HG03025 (cell line): ENCODE results near the gene OVCA2.
"Not testable (repeated sequence)": the region's sequence is repeated elsewhere in the genome, so short reads cannot be mapped to it uniquely, and the experiment has no call there.

Experiments used
- ATAC-seq: cut with Tn5 transposase; IDR thresholded peaks from one replicate; pipeline ENCODE4 v1.9.1; 2021; ENCODE audit warnings: mild to moderate bottlenecking, moderate library complexity; ENCODE audit not compliant: unreplicated experiment, low FRiP score

OVCA2 gene

DNA sequence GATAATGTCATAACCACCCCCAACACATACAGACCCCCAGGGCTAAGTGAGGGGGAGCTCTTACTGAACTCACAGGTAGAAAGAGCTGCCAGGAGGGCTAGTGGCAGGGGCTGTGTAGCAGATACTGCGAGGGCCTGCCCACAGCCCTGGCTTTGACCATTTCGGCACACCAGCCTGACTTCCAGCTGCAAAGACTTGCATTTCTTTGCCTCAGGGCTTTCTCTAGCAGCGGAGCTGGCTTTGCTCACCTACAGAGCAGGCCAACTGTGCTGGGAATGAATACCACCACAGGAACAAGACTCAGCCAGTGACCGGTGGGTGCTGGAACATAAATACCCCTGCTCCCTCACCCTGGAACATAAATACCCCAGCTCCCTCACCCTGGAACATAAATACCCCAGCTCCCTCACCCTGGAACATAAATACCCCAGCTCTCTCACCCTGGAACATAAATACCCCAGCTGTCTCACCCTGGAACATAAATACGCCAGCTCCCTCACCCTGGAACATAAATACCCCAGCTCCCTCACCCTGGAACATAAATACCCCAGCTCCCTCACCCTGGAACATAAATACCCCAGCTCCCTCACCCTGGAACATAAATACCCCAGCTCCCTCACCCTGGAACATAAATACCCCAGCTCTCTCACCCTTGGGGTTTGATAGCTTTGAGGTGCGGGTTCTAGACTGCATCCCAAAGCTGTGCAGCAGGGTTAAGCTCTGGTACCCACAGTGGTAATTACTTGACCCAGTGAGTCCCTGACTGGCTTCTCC lies 28.4 kb upstream of the OVCA2 start:
- ATAC-seq: not testable (repeated sequence)

DNA sequence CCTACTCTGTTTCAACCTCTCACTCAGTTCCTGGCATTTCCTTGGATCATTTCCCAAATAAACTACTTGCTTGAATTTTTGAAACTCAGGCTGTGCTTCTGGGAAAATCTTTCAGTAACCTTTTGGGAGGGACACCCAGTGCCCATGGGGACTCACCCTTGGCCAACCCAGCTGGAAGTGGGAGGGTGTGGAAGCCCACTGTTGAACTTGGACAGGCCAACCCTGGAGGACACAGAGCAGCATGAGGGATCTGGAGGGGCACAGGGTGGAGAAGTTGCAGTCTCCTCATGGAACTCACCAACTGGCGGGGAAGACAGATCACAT lies 27.9 kb upstream of the OVCA2 start:
- ATAC-seq: no peak

DNA sequence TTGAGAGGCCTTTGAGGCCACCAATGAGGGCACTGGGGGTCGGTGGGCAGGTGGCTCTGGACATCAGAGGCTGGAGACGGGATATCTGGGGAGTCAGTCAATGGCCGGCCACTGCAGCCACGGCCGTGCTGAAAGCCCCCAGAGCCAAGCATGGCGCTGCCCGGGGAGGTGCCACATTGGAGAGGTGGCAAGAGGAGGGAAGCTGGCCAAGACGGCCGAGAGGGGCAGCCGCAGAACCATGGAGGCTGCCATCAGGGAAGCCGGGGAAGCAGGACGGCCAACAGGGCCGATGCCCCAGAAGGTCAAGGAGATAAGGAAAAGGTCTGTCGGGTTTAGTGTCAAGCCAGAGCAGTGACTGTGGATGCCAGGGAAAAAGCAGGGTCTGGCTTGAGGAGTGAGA lies 26.5 kb upstream of the OVCA2 start:
- no peak for ATAC-seq

DNA sequence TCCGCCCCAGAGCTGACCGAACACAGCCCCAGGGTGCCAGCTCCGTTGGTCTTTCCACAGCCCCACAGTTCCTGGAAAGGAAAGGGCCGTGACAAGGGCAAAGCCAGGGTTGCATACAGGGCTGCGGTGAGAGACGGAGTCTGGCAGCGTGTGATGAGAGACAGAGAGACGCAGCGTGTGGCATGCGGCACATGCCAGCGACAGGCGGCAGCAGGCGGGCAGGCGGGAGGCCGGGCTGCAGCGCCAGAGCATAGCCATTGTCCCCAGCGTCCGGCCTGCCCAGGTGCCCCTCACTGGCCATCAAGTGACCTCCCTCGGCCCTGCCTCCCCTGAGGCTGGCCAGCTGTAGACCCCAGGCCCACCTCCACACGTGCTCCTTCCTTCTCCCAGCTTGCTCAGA lies 25.3 kb upstream of the OVCA2 start:
- ATAC-seq: no peak

DNA sequence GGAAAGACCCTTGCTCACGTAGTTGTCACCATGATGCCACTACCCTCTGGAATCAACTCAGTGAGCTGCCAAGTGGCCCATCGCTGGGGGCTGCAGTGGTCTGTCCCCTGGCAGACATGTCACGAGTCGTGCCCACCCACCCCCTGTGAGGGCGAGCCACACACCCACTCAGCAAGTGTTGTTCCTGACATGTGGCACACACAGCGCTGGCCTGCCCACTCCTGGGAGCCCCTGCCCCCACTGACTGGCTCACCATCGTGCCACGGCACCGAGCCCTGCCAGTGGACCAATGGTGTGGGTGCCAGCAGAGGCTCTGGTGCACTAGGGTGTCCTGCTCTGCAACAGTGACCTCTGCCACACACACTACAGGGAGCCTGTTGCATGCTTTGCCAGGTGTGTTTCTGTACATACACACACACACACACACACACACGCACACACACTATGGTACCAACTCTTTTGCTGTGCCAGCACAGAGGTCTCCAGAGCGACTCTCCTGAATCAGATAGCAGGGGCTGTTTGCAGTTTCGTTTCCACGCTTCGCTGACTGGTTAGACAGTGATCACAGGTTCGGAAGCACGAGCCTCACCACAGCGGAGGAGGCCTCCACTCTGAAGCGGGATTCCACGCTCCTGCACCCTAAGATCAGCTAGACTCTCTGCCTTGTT lies 24.4 kb upstream of the OVCA2 start:
- no peak for ATAC-seq

DNA sequence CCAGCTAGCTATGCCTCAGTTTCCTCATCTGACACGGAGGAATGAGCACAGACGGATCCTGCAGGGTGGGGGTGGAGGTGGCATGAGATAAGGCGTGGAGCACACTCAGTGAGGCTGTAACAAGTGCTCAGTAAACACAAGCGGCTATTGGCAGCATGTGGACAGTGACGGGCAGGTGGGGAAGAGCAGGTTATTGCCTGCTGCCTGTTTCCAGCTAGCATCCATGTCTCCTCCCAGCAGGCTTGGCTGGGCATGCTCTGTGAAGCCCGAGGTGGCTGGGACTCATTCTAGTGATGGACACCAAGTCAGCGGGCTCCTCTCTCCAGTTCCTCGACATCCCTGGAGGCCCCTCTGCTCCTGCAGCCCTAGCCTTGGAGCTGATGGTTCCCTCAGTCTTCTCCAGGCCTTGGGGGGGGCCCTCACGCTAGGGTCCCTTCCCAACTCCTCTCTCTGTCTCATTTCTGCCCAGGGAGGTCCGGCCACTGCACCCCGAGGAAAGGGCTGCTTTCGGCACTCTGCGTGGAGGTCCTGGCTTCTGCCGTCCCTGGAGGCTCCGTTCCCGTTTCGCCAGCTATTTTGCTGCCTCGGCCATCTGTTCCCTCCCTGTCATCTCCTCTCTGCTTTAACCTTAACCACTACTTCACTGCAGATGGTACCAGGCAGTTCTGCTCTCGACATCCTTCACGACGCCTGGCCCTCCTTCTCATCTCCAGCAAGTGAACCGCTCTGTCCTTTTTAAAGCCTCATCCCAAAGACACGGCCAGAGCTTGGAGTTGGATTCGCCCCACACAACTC lies 22.9 kb upstream of the OVCA2 start:
- ATAC-seq: no peak

DNA sequence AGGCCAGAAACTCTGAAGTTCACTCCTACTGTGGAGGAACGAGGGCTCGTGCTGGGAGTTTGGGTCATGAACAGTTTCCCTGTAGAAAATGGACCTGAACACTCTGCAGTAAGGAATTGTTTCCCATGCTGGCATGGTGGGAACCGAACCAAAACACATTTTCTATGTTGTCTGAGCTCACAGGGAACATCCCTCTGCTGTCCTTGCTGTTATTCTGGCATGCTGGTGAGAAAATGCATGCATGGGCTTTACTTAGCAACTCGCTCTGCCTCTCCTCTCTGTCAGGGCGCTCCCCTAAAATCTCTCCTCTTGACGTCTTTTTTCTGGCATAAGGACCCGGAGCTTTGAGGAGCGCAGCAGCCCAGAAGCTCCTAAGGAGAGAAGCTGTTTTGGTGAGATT lies 22.1 kb upstream of the OVCA2 start:
- no peak for ATAC-seq

DNA sequence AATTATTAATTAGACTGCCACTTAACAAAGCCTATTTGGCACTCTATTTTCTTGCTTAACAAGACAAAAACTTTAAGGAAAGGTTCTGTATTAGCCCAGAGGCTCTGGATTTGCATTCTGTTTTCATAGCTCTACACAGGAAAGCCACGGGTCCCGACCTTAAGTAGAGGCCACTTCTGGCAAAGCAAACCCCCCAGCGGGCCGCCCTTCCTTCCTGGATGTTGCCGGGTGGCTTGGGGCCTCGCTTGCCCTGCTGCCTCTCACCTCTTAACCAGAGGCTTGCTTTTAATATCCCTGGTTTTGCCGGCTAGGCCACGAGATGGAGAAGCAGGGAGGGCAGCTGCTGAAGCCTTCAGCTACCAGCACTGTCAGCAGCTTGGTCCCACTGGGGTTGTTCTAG lies 21.1 kb upstream of the OVCA2 start:
- ATAC-seq: no peak

DNA sequence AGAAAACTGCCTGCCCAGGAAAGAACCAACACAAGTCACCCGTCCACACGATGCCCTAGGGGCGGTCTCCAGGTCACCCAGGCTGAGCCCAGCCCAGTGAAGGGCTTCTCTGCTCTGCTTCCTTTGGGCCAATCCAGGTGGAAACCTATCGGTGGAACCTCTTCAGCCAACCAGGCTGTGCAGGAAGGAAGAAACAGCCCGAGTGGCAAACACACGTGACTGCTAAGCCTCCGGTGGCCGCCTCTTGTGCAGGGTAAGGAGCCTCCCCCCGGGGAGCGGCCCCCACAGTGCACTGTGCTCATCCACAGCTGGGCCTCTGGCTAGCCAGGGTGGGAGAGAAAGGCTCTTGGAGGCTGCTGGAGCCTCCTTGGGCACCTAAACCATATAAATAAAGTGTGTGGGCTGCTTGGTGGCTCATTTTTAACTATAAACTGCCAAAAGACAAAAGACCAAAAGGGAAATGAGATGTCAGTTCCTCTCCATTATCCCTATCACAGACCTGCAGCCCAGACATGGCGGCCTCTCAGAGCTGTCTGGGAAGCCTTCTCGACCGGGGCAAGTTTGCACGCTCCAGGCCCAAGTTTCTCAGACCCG lies 19.1 kb upstream of the OVCA2 start:
- no peak for ATAC-seq

DNA sequence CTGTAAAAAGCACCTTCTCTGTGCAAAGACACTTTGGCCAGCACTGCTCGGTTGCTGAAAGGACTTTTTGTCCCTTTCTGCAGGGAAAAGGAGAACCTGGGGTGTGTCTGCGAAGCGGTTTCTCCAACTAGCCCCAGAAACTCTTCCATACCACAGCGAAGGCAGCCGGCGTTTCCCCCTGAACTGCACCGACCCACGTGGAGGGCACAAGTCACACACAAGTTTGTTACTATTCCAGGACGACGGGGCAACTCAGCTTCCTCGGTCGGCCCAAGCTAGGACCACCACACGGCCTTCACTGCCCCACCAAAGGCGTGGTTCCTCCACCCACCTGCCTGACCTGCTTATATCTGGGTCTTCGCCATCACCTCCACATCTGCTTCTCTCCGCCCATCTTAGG lies 18.6 kb upstream of the OVCA2 start:
- no peak for ATAC-seq

DNA sequence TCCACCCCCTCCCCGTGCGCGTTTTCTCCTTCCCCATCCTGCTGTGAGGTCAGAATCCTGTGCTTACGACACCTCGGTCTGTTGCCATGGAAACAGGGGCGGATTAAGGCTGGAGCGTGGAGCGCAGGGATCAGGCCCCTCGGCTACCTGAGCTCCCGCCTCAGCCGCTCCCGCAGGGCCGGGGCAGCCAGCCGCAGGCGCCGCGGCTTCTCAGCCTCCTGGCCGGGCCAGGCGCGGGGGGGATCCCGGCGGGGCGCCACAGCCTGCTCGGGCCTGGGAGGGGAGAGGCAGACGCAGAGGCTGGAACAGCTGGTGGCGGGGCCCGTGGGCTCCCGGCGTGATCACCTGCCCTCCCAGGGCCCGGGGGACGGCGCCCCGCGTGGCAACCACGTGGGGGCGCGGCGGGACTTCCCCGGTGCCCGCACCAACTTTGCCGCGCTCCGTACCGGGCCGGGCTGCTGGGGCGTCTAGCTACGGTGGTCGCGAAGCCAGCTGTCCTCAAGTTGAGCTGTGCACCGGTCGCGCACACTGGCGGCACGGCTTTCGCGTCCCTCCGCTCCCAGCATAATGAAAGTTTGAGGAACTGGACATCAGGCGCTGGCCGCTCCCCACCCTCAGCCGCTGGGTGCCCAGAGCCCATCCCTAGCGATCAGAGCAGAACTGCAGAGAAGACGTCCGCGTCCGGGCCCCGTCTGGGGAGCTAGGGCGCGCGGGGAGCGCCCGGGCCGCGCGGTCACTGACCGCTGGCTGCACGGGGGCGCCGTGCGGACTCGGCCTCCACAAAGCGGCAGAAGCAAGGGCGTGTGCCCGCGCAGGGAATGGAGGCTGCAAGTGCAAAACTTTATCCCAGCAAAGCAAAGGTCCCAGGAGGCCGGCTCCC lies 17.9 kb upstream of the OVCA2 start:
- ATAC-seq: no peak

DNA sequence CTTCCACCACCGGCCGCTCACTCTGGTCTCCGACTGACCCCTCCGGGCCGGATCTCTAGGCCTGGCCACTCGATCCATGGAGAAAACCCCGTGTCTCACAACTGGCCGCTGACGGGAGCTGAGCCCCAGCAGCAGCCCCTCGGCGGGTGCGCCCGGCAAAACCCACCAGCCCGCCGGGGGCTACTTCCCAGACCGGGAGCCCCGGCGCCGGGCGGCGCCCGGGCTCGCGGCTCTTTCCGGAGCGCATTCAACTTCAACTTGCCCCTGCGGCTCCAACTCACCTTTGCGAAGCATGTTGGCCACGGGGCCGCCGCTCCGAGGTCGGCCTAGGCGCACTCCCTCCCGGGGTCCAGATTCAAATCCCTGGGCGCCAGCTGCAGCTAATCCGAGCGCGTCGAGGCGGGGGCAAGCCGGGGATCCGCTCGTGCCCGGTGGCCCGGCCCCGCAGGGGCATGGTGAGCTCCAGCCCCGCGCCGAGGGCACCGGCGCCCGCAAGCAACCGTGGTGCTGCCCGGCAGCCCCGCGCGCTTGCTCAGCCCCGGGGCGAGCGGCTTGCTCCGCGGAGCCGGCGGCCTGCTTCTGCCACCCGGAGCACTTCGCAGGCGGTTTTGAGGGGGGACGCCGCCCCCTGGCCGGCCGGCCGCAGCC lies 17.1 kb upstream of the OVCA2 start:
- ATAC-seq: no peak

DNA sequence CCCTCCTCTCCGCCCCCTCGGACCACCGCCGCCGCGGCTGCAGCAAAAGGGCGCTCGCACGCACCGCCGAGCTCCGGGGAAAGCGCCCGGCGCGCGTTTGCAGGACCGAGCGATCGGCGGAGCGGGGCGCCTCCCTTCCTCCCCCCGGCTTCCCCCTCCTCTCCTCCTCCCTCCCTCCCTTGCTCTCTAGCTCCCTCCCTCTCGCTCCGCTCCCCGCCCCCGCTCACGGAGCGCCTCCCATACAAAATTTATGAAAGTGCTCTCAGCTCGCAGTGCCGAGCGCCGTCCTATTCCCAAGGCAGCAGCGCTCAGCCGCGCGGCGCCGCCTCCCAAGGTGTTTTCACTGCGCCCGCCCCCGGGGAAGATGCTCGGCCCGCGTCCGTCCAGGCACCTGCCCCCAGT lies 16.6 kb upstream of the OVCA2 start, which contains the start of gene RTN4RL1:
Gene RTN4RL1 (minus strand): TSS at position 115 of the 402 bp plus-strand sequence. CDS start 469 bp downstream, outside the sequence.
- ATAC-seq: no peak

DNA sequence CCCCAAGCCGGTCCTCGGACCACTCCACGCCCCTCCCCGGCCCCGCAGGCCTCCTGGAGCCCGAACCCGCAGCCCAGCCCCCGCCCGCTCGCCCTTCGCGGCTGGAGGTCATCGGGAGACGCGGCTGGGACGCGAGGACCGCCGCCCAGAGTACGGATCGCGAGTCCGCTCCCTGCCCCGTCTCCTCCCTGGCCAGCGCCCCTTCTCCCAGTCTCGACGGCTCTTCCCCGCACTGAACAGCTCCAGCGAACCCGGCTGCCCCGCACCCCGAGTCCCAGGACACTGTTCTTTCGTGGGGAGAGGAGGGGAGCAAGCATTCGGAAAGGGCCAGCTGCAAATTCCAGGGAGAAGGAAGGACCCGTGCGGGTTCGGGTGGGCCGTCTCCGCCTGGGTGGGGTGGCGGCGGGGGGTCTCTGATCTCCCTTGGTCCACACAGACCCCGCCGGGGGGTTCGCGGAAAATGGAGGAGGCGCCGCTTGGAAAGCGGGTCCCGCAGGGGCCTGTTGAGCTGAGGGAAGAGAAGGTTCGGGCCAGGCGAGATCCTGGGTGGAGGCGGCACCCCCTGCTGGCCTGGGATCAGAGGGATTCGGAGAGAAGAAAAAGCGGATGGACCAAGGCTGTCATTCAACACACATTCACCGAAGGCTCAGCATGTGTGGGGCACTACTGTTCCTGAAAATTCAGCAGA lies 16.1 kb upstream of the OVCA2 start:
- ATAC-seq: no peak

DNA sequence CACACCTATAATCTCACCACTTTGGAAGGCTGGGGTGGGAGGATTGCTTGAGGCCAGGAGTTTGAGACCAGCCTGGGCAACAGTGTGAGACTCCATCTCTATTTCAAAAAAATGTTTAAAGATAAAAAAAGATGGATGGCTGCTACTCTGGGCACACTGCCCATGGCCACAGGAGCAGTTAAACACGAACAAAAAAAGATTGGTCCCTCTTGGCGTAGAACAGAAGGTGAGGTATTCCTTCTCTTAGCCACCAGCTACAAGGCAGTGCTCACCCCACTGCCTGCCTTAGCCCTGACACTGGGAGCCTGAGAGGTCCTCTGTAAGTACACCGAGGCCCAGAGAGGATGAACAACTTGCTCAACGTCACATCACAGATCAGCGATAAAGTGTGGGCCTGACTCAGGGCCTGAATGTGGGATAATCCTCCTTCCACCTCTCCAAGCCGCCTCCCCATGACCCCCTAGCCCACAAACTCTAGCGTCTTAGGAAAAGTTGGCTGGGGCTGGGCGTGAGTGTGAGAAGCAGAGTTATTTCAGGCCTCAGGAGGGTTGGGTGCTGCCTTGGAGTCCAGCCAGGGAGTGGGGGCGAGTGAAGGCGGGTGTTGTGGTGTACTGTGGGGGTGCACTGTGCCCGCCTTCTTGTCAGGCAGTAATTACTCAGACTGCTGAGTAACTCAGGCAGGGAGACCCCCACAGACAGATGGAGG lies 14.1 kb upstream of the OVCA2 start:
- no peak for ATAC-seq

DNA sequence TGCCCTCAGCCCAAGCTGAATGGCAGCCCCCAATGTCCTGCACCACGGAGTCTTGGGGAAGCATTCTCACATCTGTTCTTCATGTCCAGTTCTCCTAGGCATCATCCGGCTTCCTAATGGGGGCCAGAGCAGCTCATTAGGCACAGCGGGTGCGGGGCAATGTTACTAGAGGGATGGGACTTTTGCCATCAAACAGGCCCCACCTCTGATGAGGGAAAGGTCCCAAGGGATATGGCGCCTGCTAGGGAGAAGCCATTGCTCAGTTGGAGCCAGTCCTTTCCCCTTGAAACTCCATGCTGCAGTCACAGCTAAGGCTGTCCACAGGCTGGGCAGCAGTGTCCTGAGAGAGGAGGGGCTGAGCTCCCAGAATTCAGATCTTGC lies 13.6 kb upstream of the OVCA2 start:
- ATAC-seq: no peak

DNA sequence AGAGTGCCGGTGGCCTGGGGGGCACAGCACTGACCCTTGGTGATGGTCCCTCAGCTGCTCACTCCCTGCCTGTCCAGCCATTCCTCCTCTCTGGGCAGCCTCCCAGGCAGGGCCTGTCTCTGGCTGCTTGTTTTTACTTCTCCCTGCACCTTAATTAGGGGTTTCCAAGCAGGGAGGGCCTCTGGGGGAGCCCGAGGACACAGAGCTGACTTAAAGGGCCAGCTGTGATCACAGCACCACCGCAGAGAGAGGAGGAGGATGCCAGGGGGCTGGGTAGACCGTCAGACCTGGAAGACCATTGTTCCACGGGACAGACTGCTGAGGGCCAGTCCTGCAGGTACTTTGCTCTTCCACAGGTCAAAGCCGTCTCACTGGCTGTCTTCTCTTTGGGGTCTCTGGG lies 13.1 kb upstream of the OVCA2 start:
- ATAC-seq: no peak

DNA sequence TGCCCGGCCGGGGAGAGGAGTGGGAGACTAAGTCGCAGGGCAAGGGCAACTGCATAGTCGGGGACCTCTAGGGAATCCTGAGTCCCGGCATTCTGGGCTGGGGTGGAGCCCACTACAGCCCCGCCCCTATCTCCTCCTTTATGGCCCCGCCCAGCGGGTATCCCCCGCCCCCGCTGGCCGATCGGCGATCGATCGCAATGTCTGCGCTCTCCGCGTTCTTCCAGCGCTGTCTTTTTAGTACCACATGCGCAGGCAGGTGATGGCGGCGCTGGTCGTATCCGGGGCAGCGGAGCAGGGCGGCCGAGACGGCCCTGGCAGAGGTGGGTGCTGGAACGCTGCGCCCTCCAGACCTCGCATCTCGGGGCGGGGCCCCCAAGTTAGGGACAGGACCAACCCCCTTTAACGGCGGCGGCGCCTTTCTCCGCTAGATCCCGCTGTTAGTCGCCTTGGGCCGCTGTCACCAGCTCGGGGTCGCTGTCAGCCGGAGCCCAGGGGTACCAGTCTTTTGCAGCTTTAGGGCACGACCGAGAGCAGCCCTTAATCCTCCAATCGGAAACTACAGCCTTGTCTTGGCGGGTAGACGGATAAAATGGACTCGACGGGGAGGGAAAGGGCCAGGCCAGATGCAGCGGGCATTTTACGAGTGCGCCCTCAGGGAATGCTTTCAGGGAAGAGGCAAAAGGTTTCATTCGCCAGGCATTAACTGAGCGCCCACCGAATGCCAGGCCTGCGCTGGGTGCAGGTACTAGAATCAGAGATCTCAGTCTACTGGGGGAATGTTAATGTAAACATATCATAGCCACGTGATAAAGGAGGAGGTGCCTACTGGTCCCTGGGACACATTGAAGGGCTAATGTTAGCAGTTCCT lies 11.7 kb upstream of the OVCA2 start, which contains the start of gene DPH1:
Gene DPH1 (plus strand): TSS at position 243 of the 868 bp plus-strand sequence. CDS start 17 bp downstream, at position 260.
- ATAC-seq: peak; percentile 52
